ENCODE measurements around the gene ETV6. TPM values are rescaled to one million over a fixed set of nuclear protein-coding genes. Genes with fewer than 3 reads are reported as not detected.
A peak's percentile ranks its signal among the peaks of the same experiment; 100 is the strongest.

Gene ETV6
- 10 to 100 TPM; 14.6 to 20.5 (median 16.6) TPM for total RNA-seq (2021; fragmentation: NEBNext Ultra II Directional; extraction: Animal tissue kit (Norgen Biotek cat#: 25700))
- long read RNA-seq, full-length matches to known transcripts = 2 of 6 reads
- long read RNA-seq, partial matches to known transcripts = 0 of 6 reads
- long read RNA-seq, other reads (novel, unspliced or antisense) = 4 of 6 reads

DNA sequence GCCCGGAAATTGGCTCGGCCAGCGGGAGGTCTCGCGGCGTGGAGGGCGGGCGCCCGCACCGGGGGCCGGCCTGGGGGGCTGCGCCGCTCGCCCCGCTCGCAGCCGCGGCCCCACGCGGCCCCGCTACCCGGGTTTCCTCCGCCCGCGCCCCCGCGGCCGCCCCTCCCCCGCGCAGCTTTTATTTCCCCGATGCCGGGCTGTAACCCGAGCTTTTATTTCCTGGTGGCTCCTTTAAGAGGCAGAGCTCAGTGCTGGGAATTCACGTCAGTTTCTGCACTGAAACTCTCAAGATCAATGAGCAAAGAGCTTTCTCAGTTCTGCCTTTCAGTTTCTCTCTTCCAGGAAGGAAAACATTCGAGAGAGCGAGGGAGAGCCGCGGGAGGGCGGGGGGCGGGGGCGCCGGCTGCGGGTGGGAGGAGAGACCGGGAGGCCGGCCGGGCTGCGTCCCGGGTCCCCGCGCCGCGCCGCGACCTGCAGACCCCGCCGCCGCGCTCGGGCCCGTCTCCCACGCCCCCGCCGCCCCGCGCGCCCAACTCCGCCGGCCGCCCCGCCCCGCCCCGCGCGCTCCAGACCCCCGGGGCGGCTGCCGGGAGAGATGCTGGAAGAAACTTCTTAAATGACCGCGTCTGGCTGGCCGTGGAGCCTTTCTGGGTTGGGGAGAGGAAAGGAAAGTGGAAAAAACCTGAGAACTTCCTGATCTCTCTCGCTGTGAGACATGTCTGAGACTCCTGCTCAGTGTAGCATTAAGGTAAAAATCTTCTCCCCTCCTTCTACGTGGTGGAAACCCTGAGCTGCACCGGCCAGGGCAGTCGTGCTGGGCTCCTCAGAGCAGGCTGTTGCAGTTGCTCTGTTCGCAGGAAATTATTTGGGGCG lies at the start of gene ETV6:
ETV6 (plus strand) TSS at position 262 of the 873 bp plus-strand sequence; CDS start at position 716, 454 bp downstream.
- peak within 1 kb of the TSS; percentile 95 for H3K4me3 Mint-ChIP-seq
- H3K27me3 Mint-ChIP-seq (ENCODE audit: insufficient read depth) = peaks cover 1% of the 10 kb centered on the region
- H3K9me3 Mint-ChIP-seq = no peaks in the 10 kb centered on the region
- H3K27ac Mint-ChIP-seq = peak within 1 kb of the TSS; percentile 98
- no peaks in the 10 kb centered on the region; the same call in 1 of the 2 replicates for H3K36me3 Mint-ChIP-seq (ENCODE audit: low read depth)
- peaks cover 27% of the 10 kb centered on the region for H3K4me1 Mint-ChIP-seq (ENCODE audit: low read depth)
- no peak for TF ChIP-seq CTCF (IDR thresholded peaks at IDR 0.05)
- DNase-seq = peak; percentile 84

DNA sequence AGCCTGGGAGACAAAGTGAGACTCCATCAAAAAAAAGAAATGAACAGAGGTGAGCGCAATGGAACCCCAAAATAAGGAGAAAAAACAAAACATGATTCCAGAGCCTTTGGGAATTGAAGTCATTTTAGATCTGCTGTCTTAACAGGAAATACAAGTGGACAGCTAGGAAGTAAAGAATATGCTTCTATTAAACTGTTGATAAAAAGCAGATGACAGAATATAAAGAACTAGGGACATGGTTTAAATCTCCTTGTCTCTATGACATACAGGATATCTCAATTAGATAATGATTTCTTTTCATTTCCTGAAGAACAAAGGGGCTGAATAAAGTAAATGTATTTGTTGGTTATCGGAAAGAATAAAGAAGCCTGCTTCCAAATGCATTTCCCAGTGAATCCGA lies 49.3 kb upstream of the ETV6 start:
- H3K27me3 Mint-ChIP-seq (ENCODE audit: insufficient read depth) = peaks cover 21% of the 10 kb centered on the region
- H3K4me3 Mint-ChIP-seq = no peak overlapping the region
- DNase-seq = no peak
- no peak for TF ChIP-seq CTCF (IDR thresholded peaks at IDR 0.05)
- no peaks in the 10 kb centered on the region for H3K36me3 Mint-ChIP-seq (ENCODE audit: low read depth)
- H3K4me1 Mint-ChIP-seq (ENCODE audit: low read depth) = peaks cover 15% of the 10 kb centered on the region
- no peaks in the 10 kb centered on the region for H3K9me3 Mint-ChIP-seq
- H3K27ac Mint-ChIP-seq = no peak overlapping the region

DNA sequence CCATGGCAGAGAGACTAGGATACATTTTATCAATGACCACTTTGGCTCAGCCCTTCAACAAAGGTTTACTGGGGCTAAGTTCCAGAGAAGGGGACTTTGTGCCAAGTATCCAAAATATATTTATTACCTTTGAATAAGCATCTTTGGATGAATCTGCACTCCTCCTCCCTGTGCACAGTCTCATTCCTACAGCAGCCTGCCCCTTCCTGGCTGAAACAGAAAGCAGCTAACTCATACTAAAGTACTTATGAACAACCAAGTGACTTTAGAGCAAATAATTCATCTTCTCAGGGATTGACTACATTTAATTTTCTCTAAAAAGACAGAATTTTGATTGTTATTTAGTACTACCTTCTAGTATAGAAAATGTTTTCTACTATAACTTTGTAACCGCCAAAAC lies 47.8 kb upstream of the ETV6 start:
- peak overlapping the region; percentile 35; the same call in 1 of the 2 replicates for H3K4me3 Mint-ChIP-seq
- no peak for DNase-seq
- TF ChIP-seq CTCF (IDR thresholded peaks at IDR 0.05) = no peak
- H3K9me3 Mint-ChIP-seq = no peaks in the 10 kb centered on the region
- H3K27ac Mint-ChIP-seq = no peak overlapping the region
- H3K27me3 Mint-ChIP-seq (ENCODE audit: insufficient read depth) = peaks cover 19% of the 10 kb centered on the region
- H3K36me3 Mint-ChIP-seq (ENCODE audit: low read depth) = no peaks in the 10 kb centered on the region
- H3K4me1 Mint-ChIP-seq (ENCODE audit: low read depth) = peaks cover 15% of the 10 kb centered on the region

DNA sequence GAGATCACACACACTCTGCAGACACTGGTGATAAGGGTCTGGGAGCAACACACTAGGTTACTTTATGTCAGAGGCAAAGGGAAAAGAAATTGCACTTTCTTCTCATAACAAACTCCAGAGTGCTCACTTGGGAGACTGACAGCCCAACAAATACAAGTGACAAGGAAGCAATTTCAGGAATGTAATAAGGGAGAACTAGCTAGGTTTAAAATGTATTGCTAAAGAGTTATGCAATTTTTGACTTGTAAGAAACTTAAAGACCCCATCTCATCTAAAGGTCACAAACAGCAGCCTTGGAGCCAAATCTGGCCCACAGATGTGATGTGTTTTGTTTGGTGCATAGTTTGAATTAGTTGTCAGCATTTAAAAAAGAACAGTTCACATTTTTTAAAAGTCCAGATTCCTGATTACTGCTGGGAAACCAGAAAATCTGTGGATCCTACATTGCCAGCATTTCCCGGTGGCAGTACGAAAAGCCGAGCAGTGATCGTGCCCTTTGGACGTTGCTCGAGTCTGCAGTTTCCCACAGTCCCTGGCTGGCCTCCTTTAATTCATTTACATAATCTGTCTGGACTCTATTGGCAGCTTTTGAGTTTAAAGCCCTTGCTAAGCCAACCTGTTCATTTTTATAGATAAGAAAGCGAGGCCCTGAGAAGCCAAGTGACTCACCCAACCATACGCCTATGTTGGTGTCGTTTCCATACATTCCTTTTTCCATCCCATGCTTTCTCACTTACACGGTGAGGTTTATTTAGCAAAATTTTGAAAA lies 42.0 kb upstream of the ETV6 start:
- Mint-ChIP-seq H3K9me3 (no peaks in the 10 kb centered on the region), H3K4me3 (no peak overlapping the region), H3K4me1 (ENCODE audit: low read depth) (peaks cover 14% of the 10 kb centered on the region), H3K27ac (no peak overlapping the region), H3K27me3 (ENCODE audit: insufficient read depth) (peaks cover 14% of the 10 kb centered on the region), H3K36me3 (ENCODE audit: low read depth) (no peaks in the 10 kb centered on the region)
- TF ChIP-seq CTCF (IDR thresholded peaks at IDR 0.05) = no peak
- peak; percentile 18 for DNase-seq

DNA sequence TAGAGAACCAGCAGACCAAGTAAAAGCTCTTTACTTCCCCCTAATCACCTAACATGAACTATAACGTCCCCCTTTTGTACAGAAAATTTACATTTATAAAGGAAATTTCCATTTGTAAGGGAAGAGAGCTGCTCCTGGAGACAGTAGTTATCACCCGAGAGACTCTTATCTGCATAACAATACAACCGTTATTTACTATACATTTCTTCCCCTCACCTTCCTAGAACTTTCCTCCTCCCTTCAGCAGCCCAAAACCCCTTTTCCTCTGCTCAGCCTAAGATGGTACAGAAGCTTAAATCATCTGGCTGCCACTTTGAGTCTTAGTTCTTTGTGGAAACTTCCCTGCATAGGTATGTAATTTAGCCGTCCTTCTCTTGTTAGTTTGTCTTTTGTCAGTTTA lies 40.4 kb upstream of the ETV6 start:
- no peaks in the 10 kb centered on the region for H3K36me3 Mint-ChIP-seq (ENCODE audit: low read depth)
- no peak overlapping the region for H3K27ac Mint-ChIP-seq
- H3K9me3 Mint-ChIP-seq = no peaks in the 10 kb centered on the region
- no peak for TF ChIP-seq CTCF (IDR thresholded peaks at IDR 0.05)
- H3K27me3 Mint-ChIP-seq (ENCODE audit: insufficient read depth) = peaks cover 17% of the 10 kb centered on the region
- H3K4me1 Mint-ChIP-seq (ENCODE audit: low read depth) = peaks cover 14% of the 10 kb centered on the region
- DNase-seq = no peak
- H3K4me3 Mint-ChIP-seq = no peak overlapping the region

Data from HFFc6 (cell line).